Aorta (tissue), 5 donors: ENCODE data around the gene TMEM26. TPM values are rescaled to one million over a fixed set of nuclear protein-coding genes. Genes with fewer than 3 reads are reported as not detected.
A peak's percentile ranks its signal among the peaks of the same experiment; 100 is the strongest.
"Not testable (repeated sequence)": the region's sequence is repeated elsewhere in the genome, so short reads cannot be mapped to it uniquely, and the experiment has no call there.

Experiments
- ATAC-seq: fragments of 200-7000 bp; cut with Tn5 transposase; one replicate; pipeline ENCODE4 v1.9.1; 2022; ENCODE audit warnings: moderate library complexity; ENCODE audit not compliant: low FRiP score
- DNase-seq, 2 donors: peaks; one replicate each; pipeline ENCODE4 v3.0.0-alpha.2; 2020
- H3K27ac ChIP-seq, 2 donors: one replicate each; pipeline ENCODE4 v1.5.1; 2013; ENCODE audit warnings: low read length in 2 of 2, mild to moderate bottlenecking in 2 of 2, moderate library complexity in 2 of 2, control low read depth in 1 of 2, inconsistent platforms in 1 of 2, low read depth in 1 of 2
- H3K27me3 ChIP-seq, 2 donors: one replicate each; pipeline ENCODE4 v1.6.1; 2013; ENCODE audit warnings: control low read depth in 1 of 2, low read length in 1 of 2, mild to moderate bottlenecking in 1 of 2, moderate library complexity in 1 of 2; ENCODE audit not compliant: insufficient read depth in 2 of 2, control insufficient read depth in 1 of 2
- H3K36me3 ChIP-seq, 2 donors: one replicate each; pipeline ENCODE4 v1.6.1; 2013; ENCODE audit warnings: control low read depth in 1 of 2, low read length in 1 of 2, mild to moderate bottlenecking in 1 of 2; ENCODE audit not compliant: insufficient read depth in 2 of 2, control insufficient read depth in 1 of 2
- H3K4me1 ChIP-seq, 2 donors: one replicate each; pipeline ENCODE4 v1.6.1; 2013; ENCODE audit warnings: low read length in 2 of 2, control low read depth in 1 of 2, mild to moderate bottlenecking in 1 of 2, moderate library complexity in 1 of 2; ENCODE audit not compliant: insufficient read depth in 2 of 2, control insufficient read depth in 1 of 2
- H3K4me3 ChIP-seq, 2 donors: one replicate each; pipeline ENCODE4 v1.5.1; 2013; ENCODE audit warnings: low read length in 2 of 2, control low read depth in 1 of 2, mild to moderate bottlenecking in 1 of 2
- H3K9me3 ChIP-seq: one replicate; pipeline ENCODE4 v1.6.1; 2013; ENCODE audit warnings: mild to moderate bottlenecking, low read length; ENCODE audit not compliant: control insufficient read depth
- WGBS, 2 donors: extraction: QIAGEN DNeasy Blood & Tissue Kit; methylation state at CpG; one replicate each; pipeline ENCODE4 v1.1.7; 2013; 5-methylcytosine and 5-hydroxymethylcytosine counted together
- intact Hi-C, 2 donors: fragments of 100-400 bp; cut with DNase I; formaldehyde crosslinking; loops; one replicate each; pipeline versions ENCODE4 v1.14.2 to v1.15.0; 2022
- polyA plus RNA-seq, 2 donors: library from polyadenylated mRNA; stranded (reverse); fragments of 200-250 nt; gene quantifications; one replicate each; pipeline ENCODE4 v1.2.3, GENCODE V29; 2013
- total RNA-seq, 2 donors: library from RNA; stranded (reverse); fragmentation: NEBNext Ultra II Directional; extraction: Animal tissue kit (Norgen Biotek cat#: 25700); gene quantifications; one replicate each; pipeline ENCODE4 v1.2.1, GENCODE V29; 2021
- donor health status: healthy with polysubstance abuse.
- donor health status: Bipolar disorder and iron deficiency.
- donor health status: DM: no; HTN: no; CAD: no.
- donor health status: DM: no; HTN: no; CAD: no.
- donor health status: DM: yes; HTN: yes; CAD: no.

The TMEM26 gene
- total and polyA plus RNA-seq, 4 donors = 0.25 to 1.3 (median 0.58) TPM

GRCh38 chr10:61398366-61399129, 54.6 kb downstream of the TMEM26 start:
- ATAC-seq (no peak), DNase-seq (no peak)

GRCh38 chr10:61397175-61397986, 55.8 kb downstream of the TMEM26 start:
- DNase-seq (no peak), ATAC-seq (no peak)
- H3K4me3 ChIP-seq = peak overlapping the region; percentile 31 to 54
- no peaks in the 10 kb centered on the region for H3K27me3 ChIP-seq
- intact Hi-C loops = no loop called here
- H3K9me3 ChIP-seq = no peaks in the 10 kb centered on the region
- H3K36me3 ChIP-seq = no peaks in the 10 kb centered on the region
- no peak overlapping the region for H3K27ac ChIP-seq
- H3K4me1 ChIP-seq = peaks cover 2 to 9% of the 10 kb centered on the region in 2 donors
- 81 to 83% methylated on average over 7 of the region's 7 CpGs for WGBS, 2 donors

More at GRCh38 chr10:61398366-61399129, 54.6 kb downstream of the TMEM26 start:
- Histone ChIP-seq H3K27ac (no peak overlapping the region), H3K4me3 (no peak overlapping the region), H3K36me3 (no peaks in the 10 kb centered on the region), H3K4me1 (peaks cover 2 to 9% of the 10 kb centered on the region in 2 donors), H3K9me3 (no peaks in the 10 kb centered on the region), H3K27me3 (no peaks in the 10 kb centered on the region)
- 67 to 78% methylated on average over 2 of the region's 2 CpGs for WGBS, 2 donors
- intact Hi-C loops = no loop called here

DNA sequence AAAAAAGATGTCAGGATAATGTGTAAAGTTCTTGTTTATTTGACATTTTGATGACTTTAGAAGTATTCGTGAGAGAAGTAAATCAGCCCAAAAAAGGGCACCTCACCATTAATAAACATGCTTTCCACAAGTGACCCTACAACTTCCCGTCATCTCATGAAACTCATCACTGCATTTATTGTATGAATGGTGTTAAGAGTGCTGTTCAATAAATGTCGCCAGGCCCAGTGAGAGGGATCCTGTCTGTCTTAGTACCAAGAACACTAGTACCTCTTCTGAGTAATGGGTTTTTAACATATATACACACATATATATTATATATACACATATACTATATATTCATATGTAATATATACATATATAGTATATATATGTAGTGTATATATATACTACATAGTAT, 61.9 kb downstream of the TMEM26 start:
- Histone ChIP-seq H3K27me3 (no peaks in the 10 kb centered on the region), H3K4me3 (no peak overlapping the region), H3K9me3 (no peaks in the 10 kb centered on the region), H3K4me1 (no peaks in the 10 kb centered on the region), H3K36me3 (no peaks in the 10 kb centered on the region), H3K27ac (no peak overlapping the region)
- WGBS, 2 donors = 79 to 82% methylated on average over 3 of the region's 3 CpGs
- DNase-seq (no peak), ATAC-seq (no peak)
- intact Hi-C loops = no loop called here

GRCh38 chr10:61390851-61391250, 62.3 kb downstream of the TMEM26 start:
- H3K9me3 ChIP-seq = no peaks in the 10 kb centered on the region
- 79 to 85% methylated on average over 4 of the region's 4 CpGs for WGBS, 2 donors
- intact Hi-C loops = no loop called here
- H3K4me3 ChIP-seq = no peak overlapping the region
- no peaks in the 10 kb centered on the region for H3K4me1 ChIP-seq
- DNase-seq (no peak), ATAC-seq (no peak)
- H3K36me3 ChIP-seq = no peaks in the 10 kb centered on the region
- H3K27me3 ChIP-seq = no peaks in the 10 kb centered on the region
- no peak overlapping the region for H3K27ac ChIP-seq

DNA sequence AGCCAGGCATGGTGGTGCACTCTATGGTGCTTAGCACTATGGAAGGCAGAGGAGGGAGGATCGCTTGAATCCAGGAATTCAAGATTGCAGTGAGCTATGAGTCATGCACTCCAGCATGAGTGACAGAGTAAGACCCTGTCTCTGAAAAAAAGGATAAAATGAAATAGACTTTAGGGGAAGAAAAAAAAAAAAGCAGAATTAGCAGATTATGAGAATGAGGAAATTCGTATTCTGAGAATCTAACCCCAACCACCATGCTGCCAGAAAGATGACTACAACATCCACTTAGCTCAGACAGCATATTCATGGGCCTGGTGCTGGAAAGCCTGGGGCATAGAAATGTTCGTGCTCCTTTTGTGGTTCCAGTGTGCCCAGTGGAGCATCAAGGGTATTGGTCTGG, 63.3 kb downstream of the TMEM26 start:
- DNase-seq (no peak), ATAC-seq (no peak)
- Histone ChIP-seq H3K4me3 (no peak overlapping the region), H3K27me3 (no peaks in the 10 kb centered on the region), H3K9me3 (no peaks in the 10 kb centered on the region), H3K36me3 (no peaks in the 10 kb centered on the region), H3K4me1 (no peaks in the 10 kb centered on the region), H3K27ac (no peak overlapping the region)
- intact Hi-C loops = no loop called here
- WGBS, 2 donors = 92 to 95% methylated on average over 3 of the region's 3 CpGs

GRCh38 chr10:61388986-61389385, 64.2 kb downstream of the TMEM26 start:
- WGBS, 2 donors = 91 to 93% methylated on average over 6 of the region's 6 CpGs
- H3K36me3 ChIP-seq, H3K9me3 ChIP-seq, H3K4me3 ChIP-seq, H3K27ac ChIP-seq, DNase-seq, intact Hi-C loops, ATAC-seq, H3K27me3 ChIP-seq, H3K4me1 ChIP-seq: not testable (repeated sequence)

- Histone ChIP-seq H3K4me3 (no peak overlapping the region), H3K9me3 (no peaks in the 10 kb centered on the region), H3K27me3 (no peaks in the 10 kb centered on the region), H3K27ac (no peak overlapping the region), H3K4me1 (no peaks in the 10 kb centered on the region), H3K36me3 (no peaks in the 10 kb centered on the region)
- WGBS, 2 donors = 98% methylated on average over 2 of the region's 2 CpGs
- intact Hi-C loops = no loop called here
- DNase-seq (no peak), ATAC-seq (no peak)
Measured at GRCh38 chr10:61385231-61386001, 67.8 kb downstream of the TMEM26 start.

DNA sequence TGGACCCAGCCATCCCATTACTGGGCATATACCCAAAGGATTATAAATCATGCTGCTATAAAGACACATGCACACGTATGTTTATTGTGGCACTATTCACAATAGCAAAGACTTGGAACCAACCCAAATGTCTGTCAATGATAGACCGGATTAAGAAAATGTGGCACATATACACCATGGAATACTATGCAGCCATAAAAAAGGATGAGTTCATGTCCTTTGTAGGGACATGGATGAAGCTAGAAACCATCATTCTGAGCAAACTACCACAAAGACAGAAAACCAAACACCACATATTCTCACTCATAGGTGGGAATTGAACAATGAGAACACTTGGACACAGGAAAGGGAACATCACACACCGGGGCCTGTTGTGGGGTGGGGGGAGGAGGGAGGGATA, 72.0 kb downstream of the TMEM26 start:
- H3K36me3 ChIP-seq, ATAC-seq, DNase-seq, H3K27ac ChIP-seq, H3K9me3 ChIP-seq, intact Hi-C loops, H3K4me1 ChIP-seq, H3K4me3 ChIP-seq, H3K27me3 ChIP-seq: not testable (repeated sequence)
- WGBS, 2 donors = 50 to 63% methylated on average over 3 of the region's 3 CpGs
